SU-DHL-6 (cell line): ENCODE measurements around the gene KCNMB4.
A peak's percentile ranks its signal among the peaks of the same experiment; 100 is the strongest.

Experiments used
- H2AFZ ChIP-seq: fragments of 200-600 bp; sonication (generic); 2 replicates; pipeline ENCODE4 v1.6.1; 2014; ENCODE audit warnings: low read depth, mild to moderate bottlenecking, moderate library complexity, mixed read lengths, antibody characterized with exemption, low read length; ENCODE audit not compliant: severe bottlenecking
- H3F3A ChIP-seq: fragments of 200-600 bp; shearing (Covaris generic); 2 replicates; pipeline ENCODE4 v1.6.0; 2016; ENCODE audit warnings: antibody characterized with exemption, mild to moderate bottlenecking; ENCODE audit not compliant: insufficient read depth
- H3K27ac ChIP-seq: fragments of 200-600 bp; sonication (generic); 2 replicates; pipeline ENCODE4 v1.5.1; 2016; ENCODE audit warnings: low read depth, mild to moderate bottlenecking, low read length, moderate library complexity, mixed read lengths
- H3K27me3 ChIP-seq: fragments of 200-600 bp; sonication (generic), shearing (Covaris generic); 2 replicates; pipeline ENCODE4 v1.6.0; 2014; ENCODE audit warnings: mild to moderate bottlenecking, low read length
- H3K36me3 ChIP-seq: fragments of 200-600 bp; sonication (generic); 2 replicates; pipeline ENCODE4 v1.6.1; 2014; ENCODE audit warnings: mild to moderate bottlenecking, low read length, mixed read lengths
- H3K4me2 ChIP-seq: fragments of 300-600, 200-600 bp; shearing (Covaris generic), sonication (generic); 2 replicates; pipeline ENCODE4 v1.6.0; 2014; ENCODE audit warnings: low read length, low read depth, mild to moderate bottlenecking; ENCODE audit not compliant: poor library complexity, severe bottlenecking
- H3K4me3 ChIP-seq: fragments of 200-600 bp; sonication (generic); 2 replicates; pipeline ENCODE4 v1.5.1; 2014; ENCODE audit warnings: antibody characterized with exemption, low read length, mild to moderate bottlenecking, mixed read lengths; ENCODE audit not compliant: insufficient read depth, poor library complexity, severe bottlenecking
- H3K79me2 ChIP-seq: fragments of 200-600 bp; sonication (generic); 2 replicates; pipeline ENCODE4 v1.6.1; 2014; ENCODE audit warnings: mild to moderate bottlenecking, low read length, moderate library complexity; ENCODE audit not compliant: insufficient read depth
- H3K9ac ChIP-seq: fragments of 200-600 bp; sonication (generic); 2 replicates; pipeline ENCODE4 v1.7.0; 2014; ENCODE audit warnings: mild to moderate bottlenecking, low read length
- H3K9me2 ChIP-seq: fragments of 200-600 bp; sonication (generic); replicated peaks from 2 replicates; pipeline ENCODE4 v1.6.1; 2014; ENCODE audit warnings: low read length; ENCODE audit not compliant: insufficient read depth
- H3K9me3 ChIP-seq: fragments of 200-600 bp; sonication (generic); 2 replicates; pipeline ENCODE4 v1.6.1; 2014; ENCODE audit warnings: low read length, mixed read lengths; ENCODE audit not compliant: insufficient read depth
- H4K20me1 ChIP-seq: fragments of 200-600 bp; sonication (generic); 2 replicates; pipeline ENCODE4 v1.6.1; 2014; ENCODE audit warnings: low read depth, mild to moderate bottlenecking, antibody characterized with exemption, low read length, moderate library complexity, mixed read lengths
- EZH2phosphoT487 ChIP-seq: fragments of 200-600 bp; sonication (generic), shearing (Covaris generic); conservative IDR thresholded peaks from 2 replicates; pipeline ENCODE4 v1.6.1; 2018; ENCODE audit warnings: mild to moderate bottlenecking, antibody characterized with exemption, low read length, moderate library complexity, mixed read lengths
- TF ChIP-seq, protein P1 (sequence below): fragments of 200-600 bp; sonication (generic); IDR thresholded peaks from one replicate; pipeline ENCODE4 v1.5.1; 2017; ENCODE audit warnings: antibody characterized with exemption, mild to moderate bottlenecking, low read length, moderate library complexity; ENCODE audit not compliant: insufficient read depth, poor library complexity, severe bottlenecking

The KCNMB4 gene

DNA sequence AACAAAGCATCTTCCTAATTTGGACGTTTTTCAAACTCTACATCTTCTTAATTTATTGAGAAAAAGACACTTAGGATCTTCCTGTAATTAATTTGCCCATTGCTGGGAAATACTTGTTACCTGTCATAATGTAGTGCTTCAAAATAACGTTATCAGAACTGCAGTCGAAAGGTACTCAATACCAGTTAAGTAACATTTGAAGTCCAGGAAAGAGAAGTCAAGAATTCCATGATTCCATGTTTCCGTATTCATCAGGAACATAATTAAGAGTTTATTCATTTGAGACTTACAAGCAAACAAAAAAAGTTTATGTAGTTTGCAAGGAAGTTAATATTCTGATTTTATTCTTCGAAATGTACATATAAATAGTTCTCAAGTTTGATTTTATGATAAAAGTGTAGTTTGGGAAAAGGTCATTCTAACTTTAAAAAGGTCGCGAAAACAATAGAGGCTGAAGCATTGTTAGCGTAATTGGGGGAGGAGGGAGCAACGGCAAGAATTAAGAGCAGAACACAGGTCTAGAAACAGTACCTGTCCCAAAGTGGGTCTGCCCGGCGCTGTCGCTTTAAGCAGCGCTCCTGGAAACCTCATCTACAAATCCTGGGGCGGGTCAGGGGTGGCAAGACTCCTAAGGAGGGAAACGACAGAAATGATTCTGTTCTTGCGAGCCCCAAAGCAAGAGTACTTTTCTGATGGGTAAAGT lies 1.2 kb upstream of the KCNMB4 start:
- Histone ChIP-seq H2AFZ (peak overlapping the region; percentile 95), H3K4me2 (peak overlapping the region; percentile 91), H3K79me2 (no peaks in the 10 kb centered on the region), H3K9me2 (no peaks in the 10 kb centered on the region), H3K9ac (peak overlapping the region; percentile 66; the same call in 1 of the 2 replicates), H3K9me3 (no peaks in the 10 kb centered on the region), H3K36me3 (no peaks in the 10 kb centered on the region), H3K27ac (no peak overlapping the region), H3F3A (peaks cover 35% of the 10 kb centered on the region), H3K27me3 (no peaks in the 10 kb centered on the region), H4K20me1 (no peaks in the 10 kb centered on the region), H3K4me3 (peak overlapping the region; percentile 93)
- TF ChIP-seq, protein P1, sequence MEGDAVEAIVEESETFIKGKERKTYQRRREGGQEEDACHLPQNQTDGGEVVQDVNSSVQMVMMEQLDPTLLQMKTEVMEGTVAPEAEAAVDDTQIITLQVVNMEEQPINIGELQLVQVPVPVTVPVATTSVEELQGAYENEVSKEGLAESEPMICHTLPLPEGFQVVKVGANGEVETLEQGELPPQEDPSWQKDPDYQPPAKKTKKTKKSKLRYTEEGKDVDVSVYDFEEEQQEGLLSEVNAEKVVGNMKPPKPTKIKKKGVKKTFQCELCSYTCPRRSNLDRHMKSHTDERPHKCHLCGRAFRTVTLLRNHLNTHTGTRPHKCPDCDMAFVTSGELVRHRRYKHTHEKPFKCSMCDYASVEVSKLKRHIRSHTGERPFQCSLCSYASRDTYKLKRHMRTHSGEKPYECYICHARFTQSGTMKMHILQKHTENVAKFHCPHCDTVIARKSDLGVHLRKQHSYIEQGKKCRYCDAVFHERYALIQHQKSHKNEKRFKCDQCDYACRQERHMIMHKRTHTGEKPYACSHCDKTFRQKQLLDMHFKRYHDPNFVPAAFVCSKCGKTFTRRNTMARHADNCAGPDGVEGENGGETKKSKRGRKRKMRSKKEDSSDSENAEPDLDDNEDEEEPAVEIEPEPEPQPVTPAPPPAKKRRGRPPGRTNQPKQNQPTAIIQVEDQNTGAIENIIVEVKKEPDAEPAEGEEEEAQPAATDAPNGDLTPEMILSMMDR, result no peak
- TF ChIP-seq EZH2phosphoT487, result no peak

DNA sequence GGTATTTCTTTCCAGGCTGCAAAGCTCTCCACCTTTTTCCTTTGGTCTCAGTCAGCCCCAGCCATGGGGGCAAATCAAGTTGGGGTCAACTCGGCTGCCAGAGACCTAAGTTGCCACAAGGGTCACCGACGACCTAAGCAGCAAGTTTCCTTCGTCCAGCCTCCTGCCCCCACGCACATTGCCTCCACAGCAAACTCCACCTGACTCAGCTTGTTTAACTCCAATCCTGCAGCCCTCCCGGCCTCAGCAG lies 767 bp upstream of the KCNMB4 start:
- H3K9me2 ChIP-seq, result no peaks in the 10 kb centered on the region
- H3F3A ChIP-seq, result peaks cover 34% of the 10 kb centered on the region
- H3K36me3 ChIP-seq, result no peaks in the 10 kb centered on the region
- no peaks in the 10 kb centered on the region for H4K20me1 ChIP-seq
- peak overlapping the region; percentile 95 for H2AFZ ChIP-seq
- H3K4me3 ChIP-seq, result peak overlapping the region; percentile 93
- H3K9me3 ChIP-seq, result no peaks in the 10 kb centered on the region
- H3K79me2 ChIP-seq, result no peaks in the 10 kb centered on the region
- peak overlapping the region; percentile 91 for H3K4me2 ChIP-seq
- H3K27ac ChIP-seq, result no peak overlapping the region
- H3K9ac ChIP-seq, result peak overlapping the region; percentile 66
- no peak for TF ChIP-seq EZH2phosphoT487
- TF ChIP-seq, protein P1, result no peak
- H3K27me3 ChIP-seq, result no peaks in the 10 kb centered on the region

DNA sequence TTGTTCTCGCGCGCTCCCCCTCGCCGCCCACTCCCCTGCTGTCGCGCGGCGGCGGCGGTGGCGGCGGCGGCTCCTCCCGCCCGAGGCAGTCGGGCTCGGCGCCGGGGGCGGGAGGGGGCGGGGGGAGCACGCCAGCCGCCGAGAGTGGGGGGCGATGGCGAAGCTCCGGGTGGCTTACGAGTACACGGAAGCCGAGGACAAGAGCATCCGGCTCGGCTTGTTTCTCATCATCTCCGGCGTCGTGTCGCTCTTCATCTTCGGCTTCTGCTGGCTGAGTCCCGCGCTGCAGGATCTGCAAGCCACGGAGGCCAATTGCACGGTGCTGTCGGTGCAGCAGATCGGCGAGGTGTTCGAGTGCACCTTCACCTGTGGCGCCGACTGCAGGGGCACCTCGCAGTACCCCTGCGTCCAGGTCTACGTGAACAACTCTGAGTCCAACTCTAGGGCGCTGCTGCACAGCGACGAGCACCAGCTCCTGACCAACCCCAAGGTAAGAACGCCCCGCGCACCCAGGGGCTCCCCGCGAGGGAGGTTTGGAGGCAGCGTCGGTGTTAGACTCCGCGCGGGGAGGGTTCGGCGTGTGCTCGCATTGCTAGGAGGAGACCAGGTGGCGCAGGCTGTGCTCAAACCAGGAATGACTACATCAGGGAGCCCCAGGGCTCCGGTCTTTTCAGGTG lies 629 bp downstream of the KCNMB4 start:
- H3K36me3 ChIP-seq, result no peaks in the 10 kb centered on the region
- no peak overlapping the region; the same call in 1 of the 2 replicates for H3K27ac ChIP-seq
- no peaks in the 10 kb centered on the region for H4K20me1 ChIP-seq
- peak overlapping the region; percentile 66 for H3K9ac ChIP-seq
- H3K4me2 ChIP-seq, result peak overlapping the region; percentile 91
- no peaks in the 10 kb centered on the region for H3K79me2 ChIP-seq
- peak overlapping the region; percentile 90 for H2AFZ ChIP-seq
- peaks cover 31% of the 10 kb centered on the region for H3F3A ChIP-seq
- H3K4me3 ChIP-seq, result peak overlapping the region; percentile 93
- H3K27me3 ChIP-seq, result no peaks in the 10 kb centered on the region
- TF ChIP-seq, protein P1, result no peak
- no peak for TF ChIP-seq EZH2phosphoT487
- H3K9me2 ChIP-seq, result no peaks in the 10 kb centered on the region
- no peaks in the 10 kb centered on the region for H3K9me3 ChIP-seq
